Stimulated activated CD8-positive, alpha-beta memory T cell treated with anti-CD3 and anti-CD28 coated beads, Interleukin-4, amount 100 ng/mL, for 24 hours (primary cell): ENCODE measurements around the gene NTMT1.

Experiments used
- DNase-seq: peaks from one replicate; pipeline ENCODE4 v3.0.0-alpha.2; 2020; ENCODE audit warnings: low read depth

NTMT1 gene

GRCh38 chr9:129678844-129679243 lies 52.9 kb downstream of the NTMT1 start:
- DNase-seq: no peak

- DNase-seq: no peak
These were observed 53.6 kb downstream of the NTMT1 start for GRCh38 chr9:129679537-129679936.

- DNase-seq: no peak
These were observed 56.0 kb downstream of the NTMT1 start for GRCh38 chr9:129681924-129682323.

GRCh38 chr9:129682381-129682780 lies 56.4 kb downstream of the NTMT1 start:
- no peak for DNase-seq

- no peak for DNase-seq
These were observed 59.4 kb downstream of the NTMT1 start for GRCh38 chr9:129685220-129685932.
